ENCODE data around the gene UBN1. TPM values are rescaled to one million over a fixed set of nuclear protein-coding genes. Genes with fewer than 3 reads are reported as not detected.

The UBN1 gene
- total RNA-seq, 2 experiments from 2014 or later = 45.7 to 45.8 TPM

DNA sequence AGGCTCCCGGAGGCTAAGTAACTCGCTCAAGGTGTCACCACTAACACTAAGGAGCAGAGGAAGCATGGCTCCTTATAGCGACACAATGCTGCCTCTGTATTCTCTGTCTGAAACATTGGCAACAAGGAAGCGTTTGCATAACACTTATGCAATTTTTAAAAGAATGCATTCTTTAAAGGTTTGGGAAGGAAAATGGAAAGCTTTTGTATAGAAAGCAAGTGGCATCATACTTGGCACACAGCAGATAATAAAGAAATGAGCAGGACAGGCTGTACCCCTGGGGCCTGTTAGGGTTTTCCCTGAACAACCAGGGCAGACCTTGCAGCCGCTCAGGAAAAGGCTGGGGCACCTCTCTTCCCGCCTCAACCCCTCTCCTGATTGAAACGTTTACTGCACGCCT is 52.8 kb downstream of the UBN1 start:
- ChIA-PET POLR2A (no interaction called here), CTCF (no interaction called here)
- H3K4me1 Mint-ChIP-seq (ENCODE audit: low read depth) = no peaks in the 10 kb centered on the region
- intact Hi-C loops (cut with DNase I, micrococcal nuclease) = no loop called here
- no peaks in the 10 kb centered on the region for H3K36me3 Mint-ChIP-seq (ENCODE audit: low read depth)
- Histone ChIP-seq H3K36me3 (ENCODE audit: insufficient read depth, low read length) (no peaks in the 10 kb centered on the region), H3K9me3 (ENCODE audit: control insufficient read depth in 1 of 2, insufficient read depth in 1 of 2, low read length in 2 of 2) (peaks cover 0 to 22% of the 10 kb centered on the region in 2 experiments), H3K27ac (ENCODE audit: low read depth in 1 of 2, low read length in 2 of 2) (no peak overlapping the region), H3K4me1 (ENCODE audit: insufficient read depth, low read length) (no peaks in the 10 kb centered on the region), H3K27me3 (ENCODE audit: control insufficient read depth in 1 of 2, insufficient read depth in 2 of 2, low read length in 2 of 2) (peaks cover 0 to 5% of the 10 kb centered on the region in 2 experiments), H3K4me3 (ENCODE audit: low read length) (no peak overlapping the region)
- no peaks in the 10 kb centered on the region for H3K9me3 Mint-ChIP-seq
- H3K4me3 Mint-ChIP-seq = no peak overlapping the region
- TF ChIP-seq, protein P1, sequence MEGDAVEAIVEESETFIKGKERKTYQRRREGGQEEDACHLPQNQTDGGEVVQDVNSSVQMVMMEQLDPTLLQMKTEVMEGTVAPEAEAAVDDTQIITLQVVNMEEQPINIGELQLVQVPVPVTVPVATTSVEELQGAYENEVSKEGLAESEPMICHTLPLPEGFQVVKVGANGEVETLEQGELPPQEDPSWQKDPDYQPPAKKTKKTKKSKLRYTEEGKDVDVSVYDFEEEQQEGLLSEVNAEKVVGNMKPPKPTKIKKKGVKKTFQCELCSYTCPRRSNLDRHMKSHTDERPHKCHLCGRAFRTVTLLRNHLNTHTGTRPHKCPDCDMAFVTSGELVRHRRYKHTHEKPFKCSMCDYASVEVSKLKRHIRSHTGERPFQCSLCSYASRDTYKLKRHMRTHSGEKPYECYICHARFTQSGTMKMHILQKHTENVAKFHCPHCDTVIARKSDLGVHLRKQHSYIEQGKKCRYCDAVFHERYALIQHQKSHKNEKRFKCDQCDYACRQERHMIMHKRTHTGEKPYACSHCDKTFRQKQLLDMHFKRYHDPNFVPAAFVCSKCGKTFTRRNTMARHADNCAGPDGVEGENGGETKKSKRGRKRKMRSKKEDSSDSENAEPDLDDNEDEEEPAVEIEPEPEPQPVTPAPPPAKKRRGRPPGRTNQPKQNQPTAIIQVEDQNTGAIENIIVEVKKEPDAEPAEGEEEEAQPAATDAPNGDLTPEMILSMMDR (IDR thresholded peaks at IDR 0.05) = no peak
- ATAC-seq (ENCODE audit: poor library complexity) (no peak), DNase-seq (no peak)
- H3K27ac Mint-ChIP-seq = no peak overlapping the region
- peaks cover 18% of the 10 kb centered on the region for H3K27me3 Mint-ChIP-seq

- peaks cover 0 to 5% of the 10 kb centered on the region in 2 experiments for H3K27me3 ChIP-seq (ENCODE audit: control insufficient read depth in 1 of 2, insufficient read depth in 2 of 2, low read length in 2 of 2)
Measured at GRCh38 chr16:4900750-4901149, 53.5 kb downstream of the UBN1 start.

DNA sequence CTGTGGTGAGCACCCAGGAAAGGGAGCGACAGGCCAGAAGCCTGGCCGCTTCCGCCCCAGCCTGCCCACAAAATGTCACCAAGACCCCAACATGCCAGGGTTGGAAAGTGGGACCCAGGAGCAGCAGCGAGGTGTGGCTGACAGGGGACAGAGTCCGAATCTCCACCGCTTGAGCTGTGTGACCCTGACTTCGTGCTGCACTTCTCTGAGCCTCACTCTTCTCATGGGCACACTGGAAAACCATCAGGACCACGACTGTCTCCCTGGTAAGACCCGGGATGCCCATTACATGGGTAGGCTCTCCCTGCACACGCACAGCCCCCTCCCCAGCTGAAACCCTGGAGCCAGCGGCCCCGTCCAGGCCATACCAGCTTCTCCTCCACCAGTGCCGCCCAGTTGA is 54.8 kb downstream of the UBN1 start:
- H3K27ac Mint-ChIP-seq = no peak overlapping the region
- H3K9me3 Mint-ChIP-seq = no peaks in the 10 kb centered on the region
- no peaks in the 10 kb centered on the region for H3K4me1 Mint-ChIP-seq (ENCODE audit: low read depth)
- DNase-seq (no peak), ATAC-seq (ENCODE audit: poor library complexity) (no peak)
- H3K36me3 Mint-ChIP-seq (ENCODE audit: low read depth) = no peaks in the 10 kb centered on the region
- ChIA-PET POLR2A (no interaction called here), CTCF (no interaction called here)
- intact Hi-C loops (cut with DNase I, micrococcal nuclease) = no loop called here
- H3K27me3 ChIP-seq (ENCODE audit: control insufficient read depth in 1 of 2, insufficient read depth in 2 of 2, low read length in 2 of 2) = peaks cover 0 to 5% of the 10 kb centered on the region in 2 experiments
- H3K27ac ChIP-seq (ENCODE audit: low read depth in 1 of 2, low read length in 2 of 2) = no peak overlapping the region
- no peak overlapping the region for H3K4me3 Mint-ChIP-seq
- H3K4me3 ChIP-seq (ENCODE audit: low read length) = no peak overlapping the region
- peaks cover 18% of the 10 kb centered on the region for H3K27me3 Mint-ChIP-seq
- H3K36me3 ChIP-seq (ENCODE audit: insufficient read depth, low read length) = no peaks in the 10 kb centered on the region
- peaks cover 0 to 22% of the 10 kb centered on the region in 2 experiments for H3K9me3 ChIP-seq (ENCODE audit: control insufficient read depth in 1 of 2, insufficient read depth in 1 of 2, low read length in 2 of 2)
- no peaks in the 10 kb centered on the region for H3K4me1 ChIP-seq (ENCODE audit: insufficient read depth, low read length)
- TF ChIP-seq, protein P1 (IDR thresholded peaks at IDR 0.05) = no peak

More at GRCh38 chr16:4900750-4901149, 53.5 kb downstream of the UBN1 start:
- Mint-ChIP-seq H3K4me1 (ENCODE audit: low read depth) (no peaks in the 10 kb centered on the region), H3K9me3 (no peaks in the 10 kb centered on the region), H3K27me3 (peaks cover 18% of the 10 kb centered on the region), H3K27ac (no peak overlapping the region), H3K4me3 (no peak overlapping the region), H3K36me3 (ENCODE audit: low read depth) (no peaks in the 10 kb centered on the region)
- DNase-seq (no peak), ATAC-seq (ENCODE audit: poor library complexity) (no peak)
- TF ChIP-seq, protein P1 (IDR thresholded peaks at IDR 0.05) = no peak
- Histone ChIP-seq H3K4me1 (ENCODE audit: insufficient read depth, low read length) (no peaks in the 10 kb centered on the region), H3K9me3 (ENCODE audit: control insufficient read depth in 1 of 2, insufficient read depth in 1 of 2, low read length in 2 of 2) (peaks cover 0 to 22% of the 10 kb centered on the region in 2 experiments), H3K36me3 (ENCODE audit: insufficient read depth, low read length) (no peaks in the 10 kb centered on the region), H3K4me3 (ENCODE audit: low read length) (no peak overlapping the region), H3K27ac (ENCODE audit: low read depth in 1 of 2, low read length in 2 of 2) (no peak overlapping the region)
- CTCF ChIA-PET = no interaction called here
- POLR2A ChIA-PET = no interaction called here
- intact Hi-C loops (cut with DNase I, micrococcal nuclease) = no loop called here

Data from CD4-positive, alpha-beta T cell (primary cell).